Left lung (tissue), 10 donors: Measurements from ENCODE around the gene GNA12. TPM values are rescaled to one million over a fixed set of nuclear protein-coding genes. Genes with fewer than 3 reads are reported as not detected.

Experiments used
- ATAC-seq: fragments of 200-7000 bp; cut with Tn5 transposase; one replicate; pipeline ENCODE4 v1.9.1; 2020; ENCODE audit warnings: moderate library complexity
- DNase-seq, 4 donors: peaks; one replicate each; pipeline ENCODE4 v3.0.0-alpha.2; 2013 to 2020
- H3K27ac ChIP-seq, 2 donors: fragments of 200-600 bp; sonication (generic) in 1 of 2; one replicate each; pipeline versions ENCODE4 v1.5.0 to v1.8.0; 2020 to 2021
- H3K27me3 ChIP-seq, 2 donors: fragments of 200-600 bp; sonication (generic) in 1 of 2; one replicate each; pipeline versions ENCODE4 v1.5.0 to v1.8.0; 2020 to 2021
- H3K36me3 ChIP-seq, 2 donors: fragments of 200-600 bp; sonication (generic) in 1 of 2; one replicate each; pipeline versions ENCODE4 v1.5.0 to v1.8.0; 2020 to 2021
- H3K4me1 ChIP-seq, 2 donors: fragments of 200-600 bp; one replicate each; pipeline ENCODE4 v1.8.0; 2021
- H3K4me3 ChIP-seq, 2 donors: fragments of 200-600 bp; sonication (generic) in 1 of 2; one replicate each; pipeline versions ENCODE4 v1.5.0 to v1.8.0; 2020 to 2021; ENCODE audit warnings: mild to moderate bottlenecking in 1 of 2
- H3K9me3 ChIP-seq, 2 donors: fragments of 200-600 bp; sonication (generic) in 1 of 2; one replicate each; pipeline versions ENCODE4 v1.5.0 to v1.8.0; 2020 to 2021
- CTCF ChIP-seq, 2 donors: fragments of 200-600 bp; sonication (generic) in 1 of 2; IDR thresholded peaks; one replicate each; pipeline versions ENCODE4 v1.5.0 to v1.8.0; 2021; ENCODE audit warnings: antibody characterized with exemption in 2 of 2
- intact Hi-C, 2 donors: fragments of 100-400 bp; cut with DNase I; formaldehyde crosslinking; loops; one replicate each; pipeline versions ENCODE4 v1.11.2 to v1.14.2; 2022
- polyA plus RNA-seq, 6 donors: library from polyadenylated mRNA; unstranded; fragments of 120-200 nt; gene quantifications; one replicate each; pipeline ENCODE4 v1.2.1, GENCODE V29; 2013; ENCODE audit not compliant: insufficient read length in 6 of 6
- total RNA-seq, 2 donors: library from RNA; stranded (reverse); fragmentation: NEBNext Ultra II Directional; extraction: Animal tissue kit (Norgen Biotek cat#: 25700); gene quantifications; one replicate each; pipeline ENCODE4 v1.2.1, GENCODE V29; 2021
- donor health status: DM: no; HTN: yes; CAD: no.
- donor health status: DM: no; HTN: no; CAD: no.

GNA12 gene
- total and polyA plus RNA-seq, 8 donors = 48.7 to 67.5 (median 55.1) TPM

DNA sequence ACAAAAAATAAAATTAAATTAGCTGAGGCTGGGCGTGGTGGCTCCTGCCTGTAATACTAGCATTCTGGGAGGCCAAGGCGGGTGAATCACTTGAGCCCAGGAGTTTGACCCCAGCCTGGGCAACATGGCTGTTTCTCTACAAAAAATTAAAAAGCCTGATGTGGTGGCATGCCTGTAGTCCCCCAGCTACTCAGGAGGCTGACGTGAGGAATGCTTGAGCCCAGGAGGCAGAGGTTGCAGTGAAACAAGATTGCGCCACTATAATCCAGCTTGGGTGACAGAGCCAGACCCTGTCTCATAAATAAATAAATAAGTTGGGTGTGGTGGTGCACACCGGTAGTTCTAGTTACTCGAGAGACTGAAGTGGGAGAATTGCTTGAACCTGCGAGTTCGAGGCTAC, 65.1 kb downstream of the GNA12 start:
- Histone ChIP-seq H3K4me3 (no peak overlapping the region), H3K36me3 (no peaks in the 10 kb centered on the region), H3K27ac (no peak overlapping the region), H3K9me3 (no peaks in the 10 kb centered on the region), H3K4me1 (peaks cover 0 to 14% of the 10 kb centered on the region in 2 donors), H3K27me3 (no peaks in the 10 kb centered on the region)
- intact Hi-C loops = no loop called here
- no peak for DNase-seq
- TF ChIP-seq CTCF (IDR thresholded peaks at IDR 0.05) = no peak
- ATAC-seq = no peak

DNA sequence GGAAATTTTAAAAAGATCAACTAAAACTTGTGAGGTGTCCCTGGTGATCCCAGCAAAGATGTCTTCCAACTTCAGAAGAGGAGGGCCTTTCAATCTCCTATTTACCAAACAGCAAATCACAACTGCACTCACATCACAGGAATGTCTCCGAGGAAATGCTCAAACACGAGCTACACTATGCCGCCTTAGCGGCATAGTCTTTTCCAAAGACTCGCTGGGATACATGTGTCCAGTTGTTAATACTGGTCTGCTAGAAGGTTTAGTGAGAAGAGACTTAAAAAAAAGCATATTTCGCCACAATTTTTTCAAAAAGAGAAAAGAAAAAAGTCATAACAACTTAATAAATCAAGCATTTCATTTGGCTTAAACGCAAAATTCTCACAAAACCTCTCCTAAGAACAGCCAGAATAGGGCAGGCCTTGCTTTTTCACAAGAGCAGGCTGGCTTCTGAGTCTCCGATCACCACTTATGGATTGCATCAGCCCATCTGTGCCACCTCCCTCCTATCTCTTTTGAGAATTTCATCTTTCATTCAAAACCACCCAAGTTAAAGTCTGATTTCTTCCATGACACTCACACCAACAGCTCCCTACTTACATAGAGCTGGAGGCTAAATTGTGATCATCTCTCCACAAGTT, 66.1 kb downstream of the GNA12 start:
- no peaks in the 10 kb centered on the region for H3K36me3 ChIP-seq
- H3K27ac ChIP-seq = no peak overlapping the region
- H3K4me1 ChIP-seq = peaks cover 0 to 24% of the 10 kb centered on the region in 2 donors
- intact Hi-C loops = no loop called here
- no peak for TF ChIP-seq CTCF (IDR thresholded peaks at IDR 0.05)
- no peak overlapping the region for H3K4me3 ChIP-seq
- H3K9me3 ChIP-seq = no peaks in the 10 kb centered on the region
- no peak for DNase-seq
- no peaks in the 10 kb centered on the region for H3K27me3 ChIP-seq
- ATAC-seq = no peak

GRCh38 chr7:2776401-2776800, 67.7 kb downstream of the GNA12 start:
- Histone ChIP-seq H3K4me1 (peaks cover 0 to 30% of the 10 kb centered on the region in 2 donors), H3K36me3 (no peaks in the 10 kb centered on the region), H3K27ac (no peak overlapping the region), H3K9me3 (no peaks in the 10 kb centered on the region), H3K4me3 (no peak overlapping the region), H3K27me3 (no peaks in the 10 kb centered on the region)
- DNase-seq (no peak), ATAC-seq (no peak)
- no peak for TF ChIP-seq CTCF (IDR thresholded peaks at IDR 0.05)
- intact Hi-C loops = no loop called here

GRCh38 chr7:2775785-2776184, 68.3 kb downstream of the GNA12 start:
- intact Hi-C loops = no loop called here
- Histone ChIP-seq H3K36me3 (no peaks in the 10 kb centered on the region), H3K27me3 (no peaks in the 10 kb centered on the region), H3K4me3 (no peak overlapping the region), H3K9me3 (no peaks in the 10 kb centered on the region), H3K4me1 (peaks cover 0 to 30% of the 10 kb centered on the region in 2 donors), H3K27ac (no peak overlapping the region)
- ATAC-seq (no peak), DNase-seq (no peak)
- no peak for TF ChIP-seq CTCF (IDR thresholded peaks at IDR 0.05)

DNA sequence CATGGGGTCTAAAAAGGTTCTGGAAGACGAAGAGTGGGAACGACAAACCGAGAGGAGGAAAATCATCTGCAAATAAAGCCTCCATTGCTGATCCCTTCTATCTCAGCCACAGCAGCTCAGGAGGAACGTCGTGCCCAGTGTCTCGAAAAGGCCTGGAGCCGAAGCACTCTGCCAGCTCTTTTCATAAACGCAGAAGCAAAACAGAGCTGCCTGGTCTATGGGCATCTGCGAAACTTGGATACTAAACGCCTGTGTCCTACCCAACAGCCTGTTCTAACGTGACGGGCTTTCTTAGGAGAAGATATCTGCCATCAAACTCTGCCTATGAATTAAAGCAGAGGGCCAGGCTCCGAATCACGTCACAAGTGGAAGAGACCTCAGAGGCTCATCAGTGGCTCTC, 68.7 kb downstream of the GNA12 start:
- ATAC-seq = no peak
- intact Hi-C loops = no loop called here

More for the DNA sequence above, 68.7 kb downstream of the GNA12 start:
- Histone ChIP-seq H3K36me3 (no peaks in the 10 kb centered on the region), H3K27ac (no peak overlapping the region), H3K4me3 (no peak overlapping the region), H3K27me3 (no peaks in the 10 kb centered on the region), H3K4me1 (peaks cover 0 to 30% of the 10 kb centered on the region in 2 donors), H3K9me3 (no peaks in the 10 kb centered on the region)
- DNase-seq = no peak
- TF ChIP-seq CTCF (IDR thresholded peaks at IDR 0.05) = no peak
